Fibroblast of skin of right quadriceps (primary cell): ENCODE measurements around the gene TUB.

Source experiments
- DNase-seq: peaks from one replicate; pipeline ENCODE4 v3.0.0-alpha.2; 2013

TUB gene

GRCh38 chr11:8109675-8110074 is 28.7 kb downstream of the TUB start:
- no peak for DNase-seq

DNA sequence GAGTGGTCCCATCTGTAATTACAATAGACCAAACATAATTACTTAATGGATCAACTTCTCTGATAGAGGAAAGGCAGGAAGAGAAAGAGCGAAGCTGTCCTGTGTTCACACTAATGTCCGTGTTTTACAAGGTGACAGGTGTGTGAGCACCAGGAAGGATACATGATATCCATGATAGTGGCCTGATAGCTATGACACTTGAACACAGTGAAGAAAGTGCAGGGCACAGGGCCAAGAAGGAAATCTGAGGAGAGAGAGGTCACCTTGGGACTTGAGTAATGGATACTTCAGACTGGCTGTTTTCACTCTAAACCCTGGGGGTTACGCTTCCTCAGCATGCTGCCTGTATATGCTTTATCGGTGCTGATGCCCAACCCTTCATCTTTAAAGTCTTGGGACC is 29.4 kb downstream of the TUB start:
- no peak for DNase-seq

DNA sequence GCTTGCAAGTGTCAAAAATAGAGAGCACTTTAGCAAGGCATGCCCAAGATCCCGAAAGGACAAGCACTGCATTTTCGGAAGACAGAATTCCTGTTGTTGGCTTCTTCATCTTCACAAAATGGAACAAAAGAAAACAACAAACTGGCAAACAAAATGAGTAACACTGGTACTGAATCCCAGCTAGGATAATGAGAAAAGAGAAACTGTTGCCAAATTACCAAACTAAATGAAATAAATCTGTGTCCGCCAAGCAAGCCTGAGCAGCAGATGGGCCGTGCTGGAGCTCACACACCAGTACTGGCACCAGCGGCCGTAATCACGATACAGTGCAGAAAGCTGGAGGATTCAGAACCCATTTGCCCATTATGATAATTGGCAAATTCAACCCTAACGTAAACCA is 30.6 kb downstream of the TUB start:
- no peak for DNase-seq

- DNase-seq, result no peak
These were observed 41.3 kb downstream of the TUB start for GRCh38 chr11:8122173-8122764.

- DNase-seq, result no peak
These were observed 45.8 kb downstream of the TUB start for GRCh38 chr11:8126649-8127289.

DNA sequence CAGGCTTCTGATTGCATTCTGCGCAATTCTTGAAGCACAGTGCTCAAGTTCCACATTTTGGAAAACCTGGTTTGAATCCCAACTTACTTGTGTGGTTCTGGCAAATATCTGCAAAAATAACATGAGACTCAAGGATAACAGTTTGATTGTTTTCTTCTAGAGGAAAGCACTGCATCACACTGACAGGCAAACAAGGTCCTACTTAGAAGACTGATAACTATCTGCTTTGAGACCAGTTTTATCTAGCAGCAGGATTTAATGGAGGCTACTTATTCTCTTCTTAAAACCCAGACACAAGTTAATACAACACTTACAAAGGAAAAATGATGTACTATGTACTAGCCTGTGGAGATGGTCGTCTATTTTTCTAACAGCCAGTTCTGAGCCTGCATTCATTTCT is 46.4 kb downstream of the TUB start:
- DNase-seq, result no peak

DNA sequence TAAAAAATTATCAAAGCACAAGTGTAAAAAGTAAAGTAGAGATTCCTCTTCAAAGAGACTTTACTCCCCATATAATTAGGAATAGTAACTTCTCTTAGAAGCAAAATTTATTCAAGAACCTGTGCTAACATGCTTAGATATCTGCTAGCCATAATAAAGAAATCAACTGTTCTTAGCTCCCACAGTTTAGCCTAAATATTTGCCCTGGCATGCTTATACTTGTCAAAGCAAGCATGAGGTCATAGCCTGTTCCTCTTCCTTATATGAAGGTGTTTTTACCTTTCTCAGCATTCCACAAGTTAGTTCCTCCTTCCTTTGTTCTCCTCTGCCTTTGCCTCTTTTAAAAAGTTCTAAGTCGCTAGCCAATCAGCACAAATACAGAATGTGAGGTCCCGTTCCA is 57.5 kb downstream of the TUB start:
- no peak for DNase-seq

GRCh38 chr11:8149726-8150125 is 68.7 kb downstream of the TUB start:
- DNase-seq, result no peak
